ENCODE results near the gene RPL29.

DNA sequence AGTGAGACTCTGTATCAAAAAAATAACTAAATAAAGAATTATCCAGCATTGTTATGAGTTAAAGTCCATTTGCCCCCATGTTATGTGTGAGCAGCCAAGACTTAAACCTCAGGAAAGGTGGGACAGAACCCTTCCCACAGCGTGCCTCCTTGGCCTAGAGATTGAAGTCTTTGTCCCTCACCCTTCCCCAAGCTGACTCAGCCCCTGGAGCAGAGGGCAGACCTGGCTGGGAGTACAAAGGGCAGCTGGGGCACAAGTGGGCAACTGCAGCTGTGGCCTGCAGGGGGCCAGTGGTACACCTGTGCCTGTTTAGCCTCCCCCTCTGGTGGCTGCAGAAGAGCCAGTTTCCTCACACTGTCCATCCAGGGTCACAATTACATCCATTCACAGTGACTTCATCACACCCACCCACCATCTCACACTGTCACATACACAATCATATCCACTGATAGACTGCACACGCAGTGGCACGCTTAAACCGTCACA lies 13.3 kb downstream of the RPL29 start:
- peak in 1 of 3 experiments; percentile 21 for TF ChIP-seq CTCF (IDR thresholded peaks at IDR 0.05)
- TF ChIP-seq POLR2A (IDR thresholded peaks at IDR 0.05) = no peak
